Kidney capillary endothelial cell (primary cell): ENCODE measurements around the gene TRAPPC2L.
"Not testable (repeated sequence)": the region's sequence is repeated elsewhere in the genome, so short reads cannot be mapped to it uniquely, and the experiment has no call there.

Source experiments
- DNase-seq: peaks from one replicate; pipeline ENCODE4 v3.0.0-alpha.2; 2018; ENCODE audit warnings: low spot score

TRAPPC2L gene

GRCh38 chr16:88893127-88893968 is 36.4 kb downstream of the TRAPPC2L start:
- DNase-seq, result no peak

- DNase-seq, result not testable (repeated sequence)
Measured at GRCh38 chr16:88894266-88894665, 37.3 kb downstream of the TRAPPC2L start.

DNA sequence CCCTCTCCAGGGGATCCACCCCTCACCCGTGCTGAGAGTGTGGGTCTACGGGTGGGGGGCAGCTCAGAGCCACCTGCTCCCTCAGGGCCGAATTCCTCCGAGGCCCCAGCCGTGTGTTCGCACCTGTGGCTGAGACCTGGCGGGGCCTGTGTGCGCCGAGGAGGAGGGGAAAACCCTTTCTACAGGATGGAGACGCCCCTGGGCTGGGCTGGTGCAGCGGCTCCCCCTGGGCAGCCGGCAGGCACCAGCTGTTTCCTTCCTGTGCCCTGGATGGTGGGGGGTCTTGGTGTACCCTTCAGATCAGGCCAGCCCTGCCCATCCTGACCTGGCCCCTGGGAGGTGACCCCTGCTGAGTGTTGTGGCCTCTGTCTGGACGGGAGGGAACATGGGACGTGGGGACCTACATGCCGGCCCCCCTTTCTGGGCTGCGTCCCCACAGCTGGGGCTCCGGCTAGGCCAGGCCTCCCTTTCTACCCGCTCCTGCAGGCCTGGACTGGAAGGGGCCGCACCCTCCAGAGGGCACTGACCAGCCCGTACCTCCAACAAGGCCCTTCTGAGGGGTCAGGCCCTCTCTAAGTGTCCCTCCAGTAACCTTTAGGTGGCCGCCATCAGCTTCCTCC is 37.9 kb downstream of the TRAPPC2L start:
- DNase-seq, result no peak

DNA sequence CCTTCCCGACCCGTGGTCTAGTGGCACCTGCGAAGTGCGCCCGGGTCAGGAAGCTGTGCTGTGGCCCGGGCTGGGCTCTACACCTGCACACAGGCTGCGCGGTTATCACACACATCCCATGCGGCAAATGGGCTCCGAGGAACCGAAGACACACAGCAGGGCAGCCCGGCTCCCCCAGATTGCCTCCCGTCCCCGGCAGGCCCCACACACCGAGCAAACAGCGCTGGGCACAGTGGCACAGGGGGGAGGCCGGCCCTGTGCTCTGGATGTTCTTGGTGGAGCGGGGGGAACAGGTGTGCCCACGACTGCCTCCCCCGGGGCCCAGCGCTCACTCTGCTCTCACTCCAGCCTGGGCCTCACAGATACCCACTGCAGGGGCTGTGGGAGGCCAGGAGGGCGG is 38.4 kb downstream of the TRAPPC2L start:
- DNase-seq, result no peak

DNA sequence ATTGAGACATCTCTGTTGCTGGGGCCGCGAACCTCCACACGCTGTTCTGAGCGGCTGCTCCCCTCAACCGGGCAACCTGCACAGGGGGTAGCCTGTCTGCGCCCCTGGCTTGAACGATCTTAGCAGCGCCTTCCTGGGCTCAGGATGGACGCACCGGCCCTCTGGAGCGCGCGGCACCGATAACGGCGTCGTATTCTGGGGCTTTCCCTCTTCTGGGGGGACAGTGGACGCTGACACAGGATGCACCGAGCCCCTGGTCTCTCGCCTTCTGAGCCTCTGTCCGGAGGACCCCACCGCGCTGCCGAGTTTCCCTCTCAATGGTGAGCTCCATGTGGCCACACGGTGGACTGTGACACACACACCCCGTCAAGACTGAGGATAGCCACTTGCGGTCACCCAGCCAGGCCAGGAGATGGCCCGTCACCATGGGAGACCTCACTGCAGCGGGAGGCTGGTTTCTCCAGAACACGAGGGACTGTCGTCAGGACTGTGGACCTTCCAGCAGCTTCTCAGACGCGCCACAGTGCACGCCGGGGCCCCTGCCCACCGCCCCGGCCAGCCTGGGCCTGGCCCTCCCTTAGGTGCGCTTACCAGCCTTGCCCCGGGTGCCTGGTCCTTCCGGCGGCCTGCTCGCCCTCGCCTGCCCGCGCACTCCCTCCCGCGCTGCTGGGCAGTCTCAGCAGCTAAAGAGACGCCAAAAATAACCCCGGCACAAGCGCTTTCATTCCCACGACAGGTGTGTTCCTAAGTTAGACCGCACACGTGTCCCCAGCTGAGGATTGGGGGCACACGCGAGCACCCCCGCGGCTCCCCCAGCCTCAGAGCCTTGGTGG is 39.5 kb downstream of the TRAPPC2L start:
- no peak for DNase-seq

DNA sequence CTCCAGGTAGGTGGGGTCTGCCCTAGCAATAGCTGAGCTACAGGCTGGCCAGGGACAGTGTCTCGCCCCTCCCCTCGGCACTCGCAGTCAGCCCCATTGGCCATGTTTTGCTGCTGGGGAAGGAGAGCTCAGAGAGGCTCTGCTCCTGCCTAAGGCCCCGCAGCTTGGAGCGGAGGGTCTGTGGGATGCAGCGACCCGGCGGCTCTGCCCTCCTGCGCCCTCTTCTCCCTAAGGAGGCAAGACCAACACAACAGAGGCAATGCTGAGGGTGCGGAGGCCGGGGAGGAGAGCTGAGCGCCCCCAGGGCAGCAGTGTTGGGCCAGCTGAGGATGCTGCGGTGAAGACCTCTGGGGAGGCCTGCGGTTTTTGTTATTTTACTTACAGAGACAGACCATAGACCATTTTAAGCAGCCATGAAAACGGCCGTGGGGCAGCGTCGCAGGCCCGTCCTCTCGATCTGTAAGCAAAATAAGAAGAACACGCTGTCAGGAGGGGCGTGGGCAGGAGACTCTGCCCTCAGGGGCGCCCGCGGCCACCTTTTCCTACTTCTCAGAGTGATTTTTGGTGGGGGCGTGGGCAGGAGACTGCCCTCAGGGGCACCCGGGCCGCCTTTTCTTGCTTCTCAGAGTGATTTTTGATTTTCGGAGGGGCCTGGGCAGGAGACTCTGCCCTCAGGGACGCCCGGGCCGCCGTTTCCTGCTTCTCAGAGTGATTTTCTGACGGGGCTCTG is 40.9 kb downstream of the TRAPPC2L start:
- no peak for DNase-seq

- no peak for DNase-seq
Measured at GRCh38 chr16:88899901-88900661, 43.2 kb downstream of the TRAPPC2L start.

DNA sequence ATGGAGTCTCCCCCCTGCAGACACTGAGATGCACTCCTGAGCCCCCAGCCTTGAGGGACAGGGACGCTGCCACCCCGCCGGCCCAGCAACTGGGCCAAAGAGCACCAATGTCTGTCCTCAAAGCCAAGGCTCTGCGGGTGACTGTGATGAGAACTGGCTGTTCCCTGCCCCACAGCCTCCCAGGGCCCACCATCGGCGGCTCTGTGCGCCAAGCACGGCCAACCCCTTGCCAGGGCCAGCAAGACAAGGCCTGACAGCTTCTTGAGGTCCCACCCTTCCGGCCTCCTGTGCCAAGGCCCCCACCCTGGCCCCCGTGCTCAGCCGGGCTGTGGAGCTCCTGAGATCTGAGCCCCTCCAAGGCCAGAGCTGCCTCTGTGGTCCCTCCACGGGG is 43.7 kb downstream of the TRAPPC2L start:
- no peak for DNase-seq

DNA sequence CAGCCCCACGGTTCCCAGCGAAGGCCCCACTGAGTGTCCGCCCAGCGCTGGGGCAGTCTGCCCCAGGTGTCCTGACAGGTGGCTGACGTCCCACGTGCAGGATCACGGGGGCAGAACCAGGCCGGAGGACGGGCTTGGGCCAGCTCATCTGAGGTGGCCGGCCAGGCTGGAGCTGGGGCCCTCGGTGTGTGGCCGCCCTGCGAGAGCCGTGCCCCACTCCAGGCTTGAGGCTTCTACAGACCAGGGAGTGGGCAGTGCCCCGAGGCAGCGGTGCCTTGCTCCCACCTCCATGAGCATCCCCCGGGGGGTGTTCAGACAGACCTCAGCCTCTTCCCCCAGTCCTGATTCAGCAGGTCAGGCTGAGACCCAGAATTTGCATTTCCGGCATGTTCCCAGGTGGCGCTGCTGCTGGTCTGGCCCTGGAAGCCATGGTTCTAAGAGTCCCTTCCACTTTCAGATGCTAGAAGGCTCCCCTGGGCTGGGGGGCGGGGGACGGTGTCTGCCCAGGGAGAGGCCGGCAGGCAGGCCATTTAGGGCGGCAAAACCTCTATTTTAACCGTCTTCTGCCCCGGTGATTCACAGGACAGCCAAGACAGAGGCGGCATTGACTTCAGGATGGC is 44.9 kb downstream of the TRAPPC2L start:
- no peak for DNase-seq

DNA sequence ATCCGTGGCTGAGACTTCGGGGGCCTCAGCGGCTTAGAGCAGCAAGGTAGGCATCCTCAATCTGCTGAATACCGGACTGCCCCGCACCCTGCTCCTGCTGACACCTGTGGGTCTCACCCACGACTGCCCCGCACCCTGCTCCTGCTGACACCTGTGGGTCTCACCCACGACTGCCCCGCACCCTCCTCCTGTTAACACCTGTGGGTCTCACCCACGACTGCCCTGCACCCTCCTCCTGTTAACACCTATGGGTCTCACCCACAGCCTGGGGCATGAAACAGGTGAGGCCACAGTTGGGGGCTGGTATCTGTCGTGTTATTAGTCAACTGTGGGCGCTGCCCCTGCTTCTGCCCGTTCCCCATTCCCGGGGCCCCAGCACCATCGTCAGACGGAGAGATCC is 45.8 kb downstream of the TRAPPC2L start:
- DNase-seq, result no peak

- DNase-seq, result no peak
Measured at GRCh38 chr16:88903267-88903666, 46.3 kb downstream of the TRAPPC2L start.

GRCh38 chr16:88904676-88905365 is 47.9 kb downstream of the TRAPPC2L start:
- peak; percentile 21 for DNase-seq

GRCh38 chr16:88905563-88905962 is 48.6 kb downstream of the TRAPPC2L start:
- DNase-seq, result no peak

GRCh38 chr16:88906020-88906419 is 49.1 kb downstream of the TRAPPC2L start:
- no peak for DNase-seq

- no peak for DNase-seq
Measured at GRCh38 chr16:88906535-88907105, 49.7 kb downstream of the TRAPPC2L start.

GRCh38 chr16:88907768-88908167 is 50.8 kb downstream of the TRAPPC2L start:
- DNase-seq, result no peak

- DNase-seq, result no peak
Measured at GRCh38 chr16:88908307-88908706, 51.4 kb downstream of the TRAPPC2L start.

DNA sequence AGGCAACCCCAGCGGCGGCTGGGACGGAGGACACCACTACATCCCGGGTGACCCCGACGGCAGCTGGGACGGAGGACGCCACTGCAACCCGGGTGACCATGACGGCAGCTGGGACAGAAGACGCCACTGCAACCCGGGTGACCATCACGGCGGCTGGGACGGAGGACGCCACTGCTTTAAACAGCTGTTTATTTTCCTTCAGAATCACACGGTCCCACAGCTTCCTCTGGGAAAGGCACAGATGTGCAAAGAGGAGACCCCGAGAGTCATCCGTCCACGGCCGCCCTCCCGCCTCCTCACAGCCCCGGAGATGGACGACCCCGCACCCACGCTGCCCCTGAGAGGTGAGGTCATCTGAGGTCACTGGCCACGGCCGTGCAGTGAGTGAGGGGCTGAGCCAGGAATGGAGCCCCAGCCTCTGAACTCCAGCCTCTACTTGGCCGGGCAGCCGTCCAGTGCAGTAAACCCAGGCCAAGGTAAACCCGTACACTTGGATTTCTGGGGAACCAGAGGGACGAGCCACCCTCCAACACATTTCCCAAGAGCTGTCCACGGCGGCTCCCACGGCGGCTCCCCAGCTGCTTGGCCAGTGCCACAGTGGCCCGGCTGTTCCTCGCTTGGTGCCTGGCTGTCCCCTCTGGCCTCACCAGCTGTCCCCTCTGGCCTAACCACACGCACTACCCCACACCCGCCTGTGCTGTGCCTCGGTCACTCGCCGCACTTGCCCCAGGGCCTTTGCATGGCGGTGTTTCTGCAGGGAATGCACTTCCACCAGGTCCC is 52.7 kb downstream of the TRAPPC2L start:
- DNase-seq, result no peak
